Activated CD4-positive, alpha-beta T cell treated with anti-CD3 and anti-CD28 coated beads, Interleukin-2, amount 50 U/mL, for 1 hour (primary cell): ENCODE results near the gene YWHAH.

Experiments
- DNase-seq: peaks from one replicate; pipeline ENCODE4 v3.0.0-alpha.2; 2020

The YWHAH gene

GRCh38 chr22:31983911-31984656 lies 39.7 kb downstream of the YWHAH start:
- no peak for DNase-seq

- DNase-seq = no peak
These were observed 42.9 kb downstream of the YWHAH start for GRCh38 chr22:31987218-31987617.

GRCh38 chr22:31991102-31991839 lies 46.9 kb downstream of the YWHAH start:
- no peak for DNase-seq

GRCh38 chr22:31995046-31995445 lies 50.7 kb downstream of the YWHAH start:
- no peak for DNase-seq

GRCh38 chr22:31995807-31996206 lies 51.5 kb downstream of the YWHAH start:
- DNase-seq = no peak

- no peak for DNase-seq
These were observed 54.5 kb downstream of the YWHAH start for GRCh38 chr22:31998784-31999385.

GRCh38 chr22:32000181-32000580 lies 55.8 kb downstream of the YWHAH start:
- DNase-seq = no peak

- no peak for DNase-seq
These were observed 61.1 kb downstream of the YWHAH start for GRCh38 chr22:32005453-32005852.
